Left ventricle myocardium inferior (tissue), 1 donor: ENCODE results near the gene OR52E1. TPM values are rescaled to one million over a fixed set of nuclear protein-coding genes. Genes with fewer than 3 reads are reported as not detected.

Source experiments
- DNase-seq: peaks from one replicate; pipeline ENCODE4 v3.0.0-alpha.2; 2020
- H3K27ac ChIP-seq: fragments of 200-600 bp; replicated peaks from 2 replicates; pipeline ENCODE4 v1.8.0; 2021
- H3K27me3 ChIP-seq: fragments of 200-600 bp; 2 replicates; pipeline ENCODE4 v1.8.0; 2021; ENCODE audit warnings: low read depth
- H3K36me3 ChIP-seq: fragments of 200-600 bp; 2 replicates; pipeline ENCODE4 v1.8.0; 2021
- H3K4me1 ChIP-seq: fragments of 200-600 bp; 2 replicates; pipeline ENCODE4 v1.8.0; 2021
- H3K4me3 ChIP-seq: fragments of 200-600 bp; 2 replicates; pipeline ENCODE4 v1.8.0; 2021; ENCODE audit warnings: mild to moderate bottlenecking, moderate library complexity
- H3K9me3 ChIP-seq: fragments of 200-600 bp; replicated peaks from 2 replicates; pipeline ENCODE4 v1.8.0; 2021
- CTCF ChIP-seq: fragments of 200-600 bp; IDR thresholded peaks from 2 replicates; pipeline ENCODE4 v1.8.0; 2021; ENCODE audit warnings: antibody characterized with exemption, mild to moderate bottlenecking, borderline replicate concordance
- intact Hi-C: fragments of 100-400 bp; cut with micrococcal nuclease; formaldehyde crosslinking; loops from one replicate; pipeline ENCODE4 v1.11.0; 2022
- total RNA-seq: library from RNA; stranded (reverse); fragmentation: NEBNext Ultra II Directional; extraction: Animal tissue kit (Norgen Biotek cat#: 25700); gene quantifications from one replicate; pipeline ENCODE4 v1.2.1, GENCODE V29; 2021
- donor health status: DM: no; HTN: yes; CAD: no; lungs with severe emphysema.

Gene OR52E1
- total RNA-seq, 1 donor from 2014 or later = not detected

GRCh38 chr11:5115339-5115738 lies 46.0 kb downstream of the OR52E1 start:
- DNase-seq = no peak
- H3K36me3 ChIP-seq = no peaks in the 10 kb centered on the region
- intact Hi-C loops = no loop called here

DNA sequence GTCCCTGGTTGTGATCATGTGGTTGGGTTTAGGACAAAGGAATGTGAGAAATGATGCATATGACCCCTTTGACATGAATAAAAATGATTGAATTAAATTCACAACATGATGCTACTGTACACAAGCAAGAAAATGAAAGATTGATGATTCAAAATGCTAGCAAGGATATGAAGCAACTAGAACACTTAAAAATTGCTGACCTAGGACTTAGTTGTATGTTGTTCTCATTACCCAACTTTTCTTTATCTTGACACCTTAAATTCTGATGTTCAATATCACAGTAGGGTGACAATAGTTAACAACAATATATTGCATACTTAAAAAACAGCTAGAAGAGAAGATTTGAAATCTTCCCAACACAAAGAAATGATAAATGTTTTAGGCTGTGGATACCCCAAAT lies 48.2 kb downstream of the OR52E1 start:
- Histone ChIP-seq H3K4me1 (no peaks in the 10 kb centered on the region), H3K27me3 (peaks cover 27% of the 10 kb centered on the region), H3K9me3 (no peaks in the 10 kb centered on the region), H3K27ac (no peak overlapping the region), H3K36me3 (no peaks in the 10 kb centered on the region), H3K4me3 (no peak overlapping the region)
- DNase-seq = no peak
- intact Hi-C loops = no loop called here
- TF ChIP-seq CTCF = no peak

More at GRCh38 chr11:5115339-5115738, 46.0 kb downstream of the OR52E1 start:
- Histone ChIP-seq H3K9me3 (no peaks in the 10 kb centered on the region), H3K4me3 (no peak overlapping the region), H3K4me1 (no peaks in the 10 kb centered on the region), H3K27ac (no peak overlapping the region), H3K27me3 (peaks cover 20% of the 10 kb centered on the region)
- TF ChIP-seq CTCF = no peak

DNA sequence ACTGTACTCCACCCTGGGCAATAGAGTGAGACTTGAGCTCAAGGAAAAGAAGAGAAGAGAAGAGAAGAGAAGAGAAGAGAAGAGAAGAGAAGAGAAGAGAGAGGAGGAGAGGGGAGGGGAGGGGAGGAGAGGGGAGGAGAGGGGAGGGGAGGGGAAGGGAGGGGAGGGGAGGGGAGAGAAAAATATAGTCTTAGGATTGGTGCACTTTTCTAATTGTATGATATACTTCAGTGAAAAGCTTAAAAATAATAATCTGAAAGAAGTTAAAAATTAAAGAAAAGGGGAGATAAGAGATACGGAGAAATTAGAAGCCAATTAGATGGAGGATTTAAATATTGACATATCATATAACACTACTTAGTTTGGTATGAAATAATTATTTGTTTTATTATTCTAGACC lies 49.5 kb downstream of the OR52E1 start:
- H3K36me3 ChIP-seq = no peaks in the 10 kb centered on the region
- H3K27ac ChIP-seq = no peak overlapping the region
- intact Hi-C loops = no loop called here
- no peaks in the 10 kb centered on the region for H3K9me3 ChIP-seq
- no peaks in the 10 kb centered on the region for H3K4me1 ChIP-seq
- no peak for DNase-seq
- peaks cover 27% of the 10 kb centered on the region for H3K27me3 ChIP-seq
- no peak overlapping the region for H3K4me3 ChIP-seq
- TF ChIP-seq CTCF = no peak

Other genes with a start within 250 kb of the OR52E1 start
- gene OR51F2, start 248.3 kb upstream of the OR52E1 start, total RNA-seq = not detected
- not detected for gene OR51S1, start 220.4 kb upstream of the OR52E1 start, total RNA-seq
- not detected for gene OR51T1, start 187.7 kb upstream of the OR52E1 start, total RNA-seq
- not detected for gene OR51A7, start 165.8 kb upstream of the OR52E1 start, total RNA-seq
- not detected for gene OR51G2, start 150.2 kb upstream of the OR52E1 start, total RNA-seq
- not detected for gene OR51G1, start 145.2 kb upstream of the OR52E1 start, total RNA-seq
- not detected for gene OR51A4, start 122.0 kb upstream of the OR52E1 start, total RNA-seq
- gene OR51A2, start 113.9 kb upstream of the OR52E1 start, total RNA-seq = not detected
- gene OR51L1, start 74.7 kb upstream of the OR52E1 start, total RNA-seq = not detected
- gene OR52J3, start 23.0 kb upstream of the OR52E1 start, total RNA-seq = not detected
- gene OR52E2, start 9.9 kb upstream of the OR52E1 start, total RNA-seq = not detected
- gene OR52A5, start 68.8 kb downstream of the OR52E1 start, total RNA-seq = not detected
- not detected for gene OR52A1, start 85.2 kb downstream of the OR52E1 start, total RNA-seq
- gene OR51V1, start 131.1 kb downstream of the OR52E1 start, total RNA-seq = not detected
- gene HBB, start 157.5 kb downstream of the OR52E1 start, total RNA-seq = 100 TPM
- gene HBD, start 164.9 kb downstream of the OR52E1 start, total RNA-seq = not detected
- not detected for gene HBG1, start 180.3 kb downstream of the OR52E1 start, total RNA-seq
- gene HBG2, start 185.2 kb downstream of the OR52E1 start, total RNA-seq = not detected
- not detected for gene HBE1, start 200.4 kb downstream of the OR52E1 start, total RNA-seq
- gene OR51B4, start 232.4 kb downstream of the OR52E1 start, total RNA-seq = not detected